Inflammatory macrophage treated with lipopolysaccharide for 1 hour (primary cell): Measurements from ENCODE around the gene ANO10.
A peak's percentile ranks its signal among the peaks of the same experiment; 100 is the strongest.
"Not testable (repeated sequence)": the region's sequence is repeated elsewhere in the genome, so short reads cannot be mapped to it uniquely, and the experiment has no call there.

ENCODE experiments used
- DNase-seq, 2 donors: peaks; one replicate each; pipeline ENCODE4 v3.0.0-alpha.2; 2020 to 2022

ANO10 gene

GRCh38 chr3:43369404-43370292 is 252.2 kb downstream of the ANO10 start:
- peak; percentile 86 to 96 for DNase-seq

- DNase-seq, result no peak
These were observed 254.9 kb downstream of the ANO10 start for GRCh38 chr3:43366885-43367284.

DNA sequence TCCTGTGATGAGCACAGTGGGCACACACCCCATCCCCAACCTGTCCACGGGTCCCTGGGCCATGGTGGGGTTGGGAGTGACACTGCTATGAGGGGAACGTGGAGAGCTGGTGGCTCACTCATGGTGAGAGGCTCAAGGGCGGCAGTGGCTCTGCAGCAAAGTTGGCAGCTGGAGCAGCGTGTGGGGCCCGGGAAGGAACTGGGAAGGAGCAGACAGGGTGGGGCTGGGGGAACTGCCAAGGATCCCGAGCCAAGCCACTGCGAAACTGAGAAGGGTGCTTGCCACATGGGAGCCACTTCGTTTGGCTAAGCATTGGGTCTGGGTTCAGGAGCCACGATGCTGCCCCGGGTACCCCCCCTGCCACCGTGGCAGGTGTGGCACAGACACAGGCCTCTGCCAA is 255.3 kb downstream of the ANO10 start:
- DNase-seq, result no peak

DNA sequence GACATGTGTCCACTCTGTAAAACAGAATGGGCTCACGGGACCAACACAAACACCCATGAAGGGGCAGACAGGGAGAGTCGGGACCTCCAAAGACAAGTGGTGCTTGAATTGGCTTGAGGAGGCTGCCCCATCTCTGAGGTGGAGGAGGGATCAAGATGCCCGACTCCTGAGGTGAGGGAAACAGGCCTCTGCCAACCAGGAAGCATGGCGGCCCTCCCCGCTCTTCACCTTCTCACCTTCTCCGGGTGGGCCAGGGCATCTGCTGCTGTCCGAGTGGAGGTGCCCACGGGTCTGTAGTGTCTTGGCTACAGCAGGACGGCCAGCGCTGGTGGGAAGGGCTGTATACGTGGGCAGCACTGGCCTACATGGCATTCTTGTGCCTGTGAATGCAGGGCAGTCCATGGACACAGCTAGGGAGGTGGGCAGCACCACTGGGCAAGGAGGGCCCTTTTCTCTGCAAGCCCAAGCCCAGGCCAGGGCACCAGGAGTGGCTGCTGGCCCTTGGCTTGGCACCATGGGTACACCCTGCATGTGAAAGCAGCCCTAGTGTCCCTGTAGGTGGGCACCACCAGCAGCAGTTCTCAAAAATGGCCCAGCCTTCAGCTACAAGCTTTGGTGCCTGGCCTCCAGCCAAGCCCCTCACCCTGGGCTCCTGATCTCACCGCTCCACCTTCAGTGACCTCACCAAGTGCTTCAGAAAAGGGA is 256.1 kb downstream of the ANO10 start:
- DNase-seq, result no peak

GRCh38 chr3:43364926-43365325 is 256.9 kb downstream of the ANO10 start:
- DNase-seq, result no peak

- no peak for DNase-seq
These were observed 257.3 kb downstream of the ANO10 start for GRCh38 chr3:43364494-43364893.

- no peak for DNase-seq
These were observed 258.1 kb downstream of the ANO10 start for GRCh38 chr3:43363621-43364266.

- DNase-seq, result no peak
These were observed 258.9 kb downstream of the ANO10 start for GRCh38 chr3:43362961-43363360.

DNA sequence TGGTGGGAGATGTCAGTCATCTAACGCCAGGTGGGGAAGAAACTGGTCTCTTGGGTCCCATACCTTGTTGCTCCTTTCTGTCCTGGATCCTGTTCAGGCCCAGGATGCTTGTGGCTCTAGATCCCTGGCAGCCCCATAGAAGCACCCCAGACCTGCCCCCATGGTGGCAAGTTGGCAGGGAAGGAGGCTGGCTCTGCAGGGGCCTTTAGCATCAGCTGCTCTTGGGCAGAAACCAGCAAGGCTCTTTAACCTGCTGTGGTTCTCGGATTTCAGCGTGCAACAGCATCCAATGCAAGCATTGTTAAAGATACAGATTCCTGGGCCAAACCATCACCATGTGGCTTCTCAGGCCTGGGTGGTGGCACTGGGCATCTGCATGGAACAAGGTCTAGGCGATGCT is 259.6 kb downstream of the ANO10 start:
- DNase-seq, result no peak

DNA sequence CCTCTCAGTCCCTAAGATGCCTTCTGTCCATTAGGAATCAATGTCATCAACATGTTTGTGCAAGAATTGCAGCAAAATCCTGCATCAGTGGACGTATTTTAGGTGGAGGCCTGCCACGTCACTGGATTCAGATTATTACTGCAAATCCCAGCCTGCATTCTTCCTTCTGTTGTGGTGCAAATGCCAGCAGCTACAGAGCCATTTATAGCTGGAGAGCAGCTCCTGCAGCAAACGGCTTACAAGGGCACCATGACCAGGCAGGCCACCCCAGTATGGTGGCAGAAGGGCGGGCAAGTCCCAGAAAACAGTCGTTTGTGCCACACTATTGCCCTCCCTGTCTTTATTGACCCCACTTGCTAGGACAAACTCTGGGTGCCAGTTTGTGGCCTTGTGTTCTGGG is 260.7 kb downstream of the ANO10 start:
- no peak for DNase-seq

- not testable (repeated sequence) for DNase-seq
These were observed 265.8 kb downstream of the ANO10 start for GRCh38 chr3:43356033-43356432.

GRCh38 chr3:43353923-43354670 is 267.7 kb downstream of the ANO10 start:
- DNase-seq, result no peak

DNA sequence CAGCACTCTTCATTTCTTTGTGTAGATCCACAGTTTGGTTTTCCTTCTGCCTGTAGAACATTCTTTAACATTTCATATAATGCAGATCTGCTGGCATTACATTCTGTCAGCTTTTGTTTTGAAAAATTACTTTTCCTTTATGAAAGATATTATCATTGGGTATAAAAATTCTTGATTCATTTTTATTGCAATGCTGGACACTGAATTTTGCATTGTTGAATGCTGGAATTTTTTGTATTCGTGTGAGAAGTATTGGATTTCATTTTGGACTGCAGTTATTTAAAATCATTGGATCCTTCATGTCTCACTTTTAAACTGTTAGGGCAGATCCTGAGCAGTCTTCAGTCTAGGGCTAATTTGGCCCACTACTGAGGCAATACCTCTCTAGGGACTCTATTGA is 268.4 kb downstream of the ANO10 start:
- no peak for DNase-seq

- no peak for DNase-seq
These were observed 272.1 kb downstream of the ANO10 start for GRCh38 chr3:43349716-43350115.

DNA sequence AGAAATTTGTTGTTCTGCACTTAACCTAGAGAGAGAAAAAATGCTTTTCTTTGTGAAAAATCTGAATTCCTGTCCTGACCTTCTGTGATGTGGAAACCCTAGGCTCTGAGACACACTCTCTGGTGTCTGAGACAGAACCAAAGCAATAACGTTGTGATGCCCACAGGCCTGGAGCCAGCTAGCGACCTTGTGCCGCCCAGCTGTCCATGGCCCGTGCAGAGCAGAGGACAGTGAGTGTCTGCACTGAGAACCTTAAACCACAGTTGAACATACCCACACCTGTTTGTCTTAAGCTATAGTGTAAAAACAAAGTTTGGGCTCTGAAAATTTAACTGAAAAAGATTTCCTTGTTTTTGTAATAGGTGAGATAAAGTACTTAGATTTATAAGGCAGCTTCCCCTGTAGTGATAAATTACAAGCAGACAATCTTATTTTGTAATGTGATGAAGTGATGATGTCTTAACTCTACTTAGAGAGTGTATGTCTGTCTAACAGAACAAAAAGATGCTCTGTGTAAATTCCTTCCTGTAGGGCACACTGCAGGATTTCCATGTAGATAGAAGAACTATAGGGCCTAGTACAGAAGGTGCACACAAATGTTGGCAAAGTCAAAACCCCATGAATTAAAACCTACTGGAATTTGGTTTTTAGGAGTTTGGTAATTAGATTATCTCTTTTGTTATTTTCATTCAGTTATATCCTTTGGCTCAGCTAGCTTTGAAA is 272.8 kb downstream of the ANO10 start:
- DNase-seq, result no peak

GRCh38 chr3:43348350-43348749 is 273.5 kb downstream of the ANO10 start:
- no peak for DNase-seq

DNA sequence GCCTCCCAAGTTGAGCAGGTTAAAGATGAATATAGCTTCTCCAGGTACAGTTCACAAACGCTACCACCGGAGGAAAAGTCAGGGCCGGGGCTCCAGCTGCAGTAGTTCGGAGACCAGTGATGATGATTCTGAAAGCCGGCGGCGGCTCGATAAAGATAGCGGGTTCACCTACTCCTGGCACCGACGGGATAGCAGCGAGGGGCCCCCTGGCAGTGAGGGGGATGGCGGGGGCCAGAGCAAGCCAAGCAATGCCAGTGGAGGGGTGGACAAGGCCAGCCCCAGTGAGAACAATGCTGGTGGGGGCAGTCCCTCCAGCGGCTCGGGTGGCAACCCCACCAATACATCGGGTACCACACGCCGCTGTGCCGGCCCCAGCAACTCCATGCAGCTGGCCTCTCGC is 274.0 kb downstream of the ANO10 start:
- DNase-seq, result no peak

DNA sequence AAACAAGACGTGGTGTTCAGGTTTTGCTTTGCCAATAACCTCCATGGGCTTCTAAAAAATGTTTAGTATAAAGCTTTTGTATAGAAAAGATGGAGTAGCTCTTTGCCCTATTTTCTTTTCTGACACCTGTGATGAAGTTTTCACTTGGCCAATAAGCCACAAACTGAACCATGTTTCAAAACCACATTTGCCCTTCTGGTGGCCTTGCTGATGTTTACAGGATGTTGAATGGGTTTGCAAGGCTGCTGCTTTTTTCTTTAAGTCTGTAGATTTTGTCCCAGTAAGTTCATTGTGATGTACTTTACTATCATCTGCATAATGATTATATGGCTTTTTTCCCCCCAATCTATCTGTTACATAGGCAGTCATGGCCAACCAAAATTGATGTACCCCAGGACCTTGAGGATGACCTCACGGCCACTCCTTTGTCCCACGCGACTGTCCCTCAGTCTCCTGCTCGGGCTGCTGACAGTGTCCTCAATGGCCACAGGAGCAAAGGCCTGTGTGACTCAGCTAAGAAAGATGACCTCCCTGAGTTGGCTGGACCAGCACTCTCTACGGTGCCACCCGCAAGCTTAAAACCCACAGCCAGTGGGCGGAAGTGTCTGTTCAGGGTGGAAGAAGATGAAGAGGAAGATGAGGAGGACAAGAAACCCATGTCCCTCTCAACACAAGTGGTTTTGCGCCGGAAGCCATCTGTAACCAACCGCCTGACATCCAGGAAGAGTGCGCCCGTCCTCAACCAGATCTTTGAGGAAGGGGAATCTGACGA is 274.6 kb downstream of the ANO10 start:
- no peak for DNase-seq

- DNase-seq, result no peak
These were observed 275.9 kb downstream of the ANO10 start for GRCh38 chr3:43345877-43346276.

GRCh38 chr3:43345246-43345645 is 276.6 kb downstream of the ANO10 start:
- no peak for DNase-seq

- no peak for DNase-seq
These were observed 277.3 kb downstream of the ANO10 start for GRCh38 chr3:43344520-43344919.

GRCh38 chr3:43343815-43344214 is 278.0 kb downstream of the ANO10 start:
- DNase-seq, result no peak
